Jurkat, Clone E6-1 (cell line): Measurements from ENCODE around the gene FAF1.
"Not testable (repeated sequence)": the region's sequence is repeated elsewhere in the genome, so short reads cannot be mapped to it uniquely, and the experiment has no call there.

Experiments
- DNase-seq: peaks from one replicate; pipeline ENCODE4 v3.0.0-alpha.2; 2011; ENCODE audit warnings: low read depth, low spot score
- H3K4me3 ChIP-seq: 2 replicates; pipeline ENCODE4 v1.5.1; 2011; ENCODE audit warnings: mild to moderate bottlenecking, low read length, control low read depth, moderate library complexity

The FAF1 gene

GRCh38 chr1:50829014-50829958 is 130.8 kb downstream of the FAF1 start:
- no peak for DNase-seq
- H3K4me3 ChIP-seq: no peak overlapping the region

DNA sequence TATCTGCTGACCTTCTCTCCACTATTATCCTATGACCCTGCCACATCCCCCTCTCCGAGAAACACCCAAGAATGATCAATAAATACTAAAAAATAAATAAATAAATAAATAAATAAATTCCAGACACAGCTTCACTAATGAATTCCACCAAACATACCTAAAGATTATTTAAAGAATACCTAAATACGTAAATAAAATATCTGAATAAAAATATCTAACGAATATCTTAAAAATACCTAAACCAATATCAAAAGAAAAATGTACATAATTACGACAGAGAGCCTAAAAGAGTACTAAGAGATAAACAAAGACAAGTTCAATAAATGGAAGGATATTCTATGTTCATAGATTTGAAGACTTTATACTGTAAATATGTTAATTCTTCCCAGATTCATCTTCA is 132.5 kb downstream of the FAF1 start:
- DNase-seq: no peak
- no peak overlapping the region for H3K4me3 ChIP-seq

GRCh38 chr1:50826792-50827191 is 133.3 kb downstream of the FAF1 start:
- not testable (repeated sequence) for DNase-seq

GRCh38 chr1:50822035-50822776 is 137.9 kb downstream of the FAF1 start:
- DNase-seq: no peak
- no peak overlapping the region for H3K4me3 ChIP-seq

More at GRCh38 chr1:50826792-50827191, 133.3 kb downstream of the FAF1 start:
- H3K4me3 ChIP-seq: not testable (repeated sequence)

GRCh38 chr1:50820545-50820944 is 139.5 kb downstream of the FAF1 start:
- DNase-seq: no peak
- H3K4me3 ChIP-seq: no peak overlapping the region

- no peak overlapping the region for H3K4me3 ChIP-seq
- DNase-seq: no peak
Observed at GRCh38 chr1:50812346-50812745, 147.7 kb downstream of the FAF1 start.

DNA sequence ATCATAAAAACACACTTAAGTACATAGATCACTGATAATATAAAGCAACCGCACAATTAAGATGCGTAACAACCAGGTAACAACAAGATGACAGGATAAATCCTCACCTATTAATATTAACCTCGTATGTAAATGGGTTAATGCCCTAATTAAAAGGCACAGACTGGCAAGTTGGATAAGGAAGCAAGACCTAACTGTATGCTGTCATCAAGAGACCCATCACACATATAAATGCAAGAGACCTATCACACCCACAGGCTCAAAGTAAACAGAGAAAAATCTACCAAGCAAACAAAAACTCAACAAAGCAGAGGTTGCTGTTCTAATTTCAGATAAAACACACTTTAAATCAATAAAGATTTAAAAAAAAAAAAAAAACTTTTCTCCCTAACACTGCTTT is 151.8 kb downstream of the FAF1 start:
- no peak overlapping the region for H3K4me3 ChIP-seq
- no peak for DNase-seq

GRCh38 chr1:50796272-50796671 is 163.8 kb downstream of the FAF1 start:
- peak; percentile 65 for DNase-seq
- no peak overlapping the region for H3K4me3 ChIP-seq

GRCh38 chr1:50793521-50793920 is 166.5 kb downstream of the FAF1 start:
- no peak overlapping the region for H3K4me3 ChIP-seq
- no peak for DNase-seq

DNA sequence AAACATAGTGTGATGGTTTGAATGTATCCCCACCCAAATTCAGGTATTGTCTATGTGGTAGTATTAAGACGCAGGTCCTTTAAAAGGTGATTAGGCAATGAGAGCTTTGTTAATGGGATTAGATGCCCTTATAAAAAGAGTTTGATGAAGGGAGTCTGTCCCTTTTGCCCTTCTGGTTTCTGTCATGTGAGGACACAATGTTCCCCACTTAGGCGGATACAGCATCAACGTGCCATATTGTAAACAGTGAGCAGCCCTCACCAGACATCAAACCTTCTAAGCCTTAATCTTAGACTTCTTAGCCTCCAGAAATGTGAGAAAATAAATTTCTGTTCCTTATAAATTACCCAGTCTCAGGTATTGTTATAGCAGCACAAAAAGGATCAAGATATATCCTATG is 172.8 kb downstream of the FAF1 start:
- no peak overlapping the region for H3K4me3 ChIP-seq
- no peak for DNase-seq

GRCh38 chr1:50783286-50783685 is 176.8 kb downstream of the FAF1 start:
- no peak for DNase-seq
- H3K4me3 ChIP-seq: no peak overlapping the region

- H3K4me3 ChIP-seq: no peak overlapping the region
- DNase-seq: no peak
Observed at GRCh38 chr1:50780797-50781196, 179.3 kb downstream of the FAF1 start.

GRCh38 chr1:50779801-50780200 is 180.3 kb downstream of the FAF1 start:
- no peak overlapping the region for H3K4me3 ChIP-seq
- DNase-seq: no peak

DNA sequence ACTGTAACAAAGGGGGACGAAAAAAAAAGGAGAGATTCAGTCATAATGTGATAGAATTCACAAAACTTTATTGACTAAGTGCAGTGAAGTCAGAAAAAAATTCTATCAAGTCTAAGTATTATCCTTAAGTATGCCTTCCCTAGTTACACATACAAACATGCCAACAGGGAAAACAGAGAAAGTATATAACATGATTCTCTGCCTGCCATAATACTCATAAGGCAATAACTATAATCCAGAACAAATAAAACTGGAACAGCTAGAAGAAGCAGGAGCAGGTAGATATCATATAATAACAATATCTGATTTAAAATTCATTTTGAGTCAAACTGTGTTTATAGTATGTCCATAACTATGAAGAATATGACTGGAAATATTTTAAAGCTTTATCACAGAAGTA is 184.3 kb downstream of the FAF1 start:
- no peak for DNase-seq
- no peak overlapping the region for H3K4me3 ChIP-seq

DNA sequence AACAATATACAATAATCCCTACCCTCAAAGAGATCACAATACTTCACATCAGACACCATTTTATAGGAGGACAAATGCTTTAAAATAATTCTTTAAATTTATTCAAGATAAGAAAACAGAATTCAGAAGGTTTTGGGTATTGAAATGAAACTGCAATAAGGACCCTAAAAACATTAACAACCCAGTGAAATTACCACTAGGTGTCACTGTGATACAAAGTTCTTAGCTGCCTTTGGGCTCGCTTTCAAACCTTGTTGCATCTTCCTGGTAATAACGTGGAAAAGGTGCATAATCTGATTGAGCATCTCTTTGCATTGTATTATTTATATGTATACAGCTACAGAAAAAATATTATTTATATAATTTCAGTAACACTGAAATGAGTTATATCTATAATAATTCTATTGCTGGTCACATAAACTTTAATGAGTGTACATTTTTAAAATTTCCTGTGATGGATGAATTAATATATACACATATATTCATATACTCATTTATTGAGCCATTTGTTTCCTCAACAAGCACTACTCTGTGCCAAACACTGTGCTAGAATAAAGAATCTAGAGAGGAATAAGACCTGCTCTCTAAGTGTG is 185.2 kb downstream of the FAF1 start:
- peak; percentile 62 for DNase-seq
- H3K4me3 ChIP-seq: no peak overlapping the region

DNA sequence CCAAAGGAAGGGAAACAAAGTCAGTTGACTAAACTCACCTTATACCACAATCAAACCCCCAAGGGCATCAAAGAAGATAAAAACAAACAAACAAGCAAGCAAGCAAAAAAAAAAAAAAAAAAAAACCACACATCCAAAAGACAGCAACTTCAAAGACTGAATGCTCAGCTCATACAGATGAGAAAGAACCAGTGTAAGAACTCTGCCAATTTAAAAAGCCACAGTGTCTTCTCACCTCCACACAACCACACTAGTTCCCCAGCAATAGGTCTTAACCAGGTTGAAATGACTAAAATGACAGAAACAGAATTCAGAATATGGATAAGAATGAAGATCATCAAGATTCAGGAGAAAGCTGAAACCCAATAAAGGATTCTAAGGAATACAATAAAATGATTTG is 193.4 kb downstream of the FAF1 start:
- no peak overlapping the region for H3K4me3 ChIP-seq
- DNase-seq: peak; percentile 43

DNA sequence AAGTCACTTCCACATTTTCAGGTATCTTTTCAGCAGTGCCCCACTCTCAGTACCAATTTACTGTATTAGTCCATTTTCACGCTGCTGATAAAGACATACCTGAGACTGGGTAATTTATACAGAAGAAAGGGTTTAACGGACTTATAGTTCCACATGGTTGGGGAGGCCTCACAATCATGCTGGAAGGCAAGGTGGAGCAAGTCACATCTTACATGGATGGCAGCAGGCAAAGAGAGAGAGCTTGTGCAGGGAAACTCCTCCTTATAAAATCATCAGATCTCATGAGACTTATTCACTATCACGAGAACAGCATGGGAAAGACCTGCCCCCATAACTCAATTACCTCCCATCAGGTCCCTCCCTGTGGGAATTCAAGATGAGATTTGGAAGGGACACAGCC is 203.5 kb downstream of the FAF1 start:
- not testable (repeated sequence) for DNase-seq, H3K4me3 ChIP-seq

DNA sequence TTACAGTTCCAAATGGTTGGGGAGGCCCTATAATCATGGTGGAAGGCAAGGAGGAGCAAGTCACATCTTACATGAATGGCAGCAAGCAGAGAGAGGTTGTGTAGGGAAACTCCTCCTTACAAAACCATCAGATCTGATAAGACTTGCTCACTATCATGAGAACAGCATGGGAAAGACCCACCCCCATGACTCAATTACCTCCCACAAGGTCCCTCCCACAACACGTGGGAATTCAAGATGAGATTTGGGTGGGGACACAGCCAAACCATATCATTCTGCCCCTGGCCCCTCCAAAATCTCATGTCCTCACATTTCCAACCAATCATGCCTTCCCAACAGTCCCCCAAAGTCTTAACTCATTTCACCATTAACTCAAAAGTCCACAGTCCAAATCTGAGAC is 205.3 kb downstream of the FAF1 start:
- DNase-seq, H3K4me3 ChIP-seq: not testable (repeated sequence)

- H3K4me3 ChIP-seq: no peak overlapping the region
- DNase-seq: peak; percentile 24
Observed at GRCh38 chr1:50750021-50750619, 209.9 kb downstream of the FAF1 start.

DNA sequence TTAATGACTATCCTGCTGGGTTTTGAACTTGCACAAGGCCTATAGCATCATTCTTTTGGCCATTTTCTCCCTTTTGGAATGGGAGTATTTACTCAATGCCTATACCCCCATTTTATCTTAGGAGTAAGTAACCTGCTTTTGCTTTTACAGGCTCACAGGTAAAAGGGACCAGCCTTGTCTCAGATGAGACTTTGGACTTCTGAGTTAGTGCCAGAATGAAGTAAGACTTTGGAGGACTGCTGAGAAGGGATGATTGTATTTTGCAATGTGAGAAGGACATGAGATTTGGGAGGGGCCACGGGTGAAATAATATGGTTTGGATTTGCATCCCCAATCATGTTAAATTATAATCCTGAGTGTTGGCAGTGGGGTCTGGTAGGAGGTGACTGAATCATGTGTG is 212.7 kb downstream of the FAF1 start:
- DNase-seq: no peak
- no peak overlapping the region for H3K4me3 ChIP-seq
